Left renal cortex interstitium (tissue), 4 donors: ENCODE measurements around the gene PURB. TPM values are rescaled to one million over a fixed set of nuclear protein-coding genes. Genes with fewer than 3 reads are reported as not detected.
"Not testable (repeated sequence)": the region's sequence is repeated elsewhere in the genome, so short reads cannot be mapped to it uniquely, and the experiment has no call there.

Experiments
- DNase-seq, 4 donors: peaks; one replicate each; pipeline ENCODE4 v3.0.0-alpha.2; 2013; ENCODE audit warnings: low read depth in 4 of 4, low spot score in 2 of 4, missing footprints in 1 of 4
- polyA plus RNA-seq, 4 donors: library from polyadenylated mRNA; unstranded; fragments of 120-200 nt; gene quantifications; one replicate each; pipeline ENCODE4 v1.2.1, GENCODE V29; 2013; ENCODE audit not compliant: insufficient read length in 4 of 4

The PURB gene
- polyA plus RNA-seq = 10 to 100 TPM; 28.3 to 39.0 (median 30.5) TPM

DNA sequence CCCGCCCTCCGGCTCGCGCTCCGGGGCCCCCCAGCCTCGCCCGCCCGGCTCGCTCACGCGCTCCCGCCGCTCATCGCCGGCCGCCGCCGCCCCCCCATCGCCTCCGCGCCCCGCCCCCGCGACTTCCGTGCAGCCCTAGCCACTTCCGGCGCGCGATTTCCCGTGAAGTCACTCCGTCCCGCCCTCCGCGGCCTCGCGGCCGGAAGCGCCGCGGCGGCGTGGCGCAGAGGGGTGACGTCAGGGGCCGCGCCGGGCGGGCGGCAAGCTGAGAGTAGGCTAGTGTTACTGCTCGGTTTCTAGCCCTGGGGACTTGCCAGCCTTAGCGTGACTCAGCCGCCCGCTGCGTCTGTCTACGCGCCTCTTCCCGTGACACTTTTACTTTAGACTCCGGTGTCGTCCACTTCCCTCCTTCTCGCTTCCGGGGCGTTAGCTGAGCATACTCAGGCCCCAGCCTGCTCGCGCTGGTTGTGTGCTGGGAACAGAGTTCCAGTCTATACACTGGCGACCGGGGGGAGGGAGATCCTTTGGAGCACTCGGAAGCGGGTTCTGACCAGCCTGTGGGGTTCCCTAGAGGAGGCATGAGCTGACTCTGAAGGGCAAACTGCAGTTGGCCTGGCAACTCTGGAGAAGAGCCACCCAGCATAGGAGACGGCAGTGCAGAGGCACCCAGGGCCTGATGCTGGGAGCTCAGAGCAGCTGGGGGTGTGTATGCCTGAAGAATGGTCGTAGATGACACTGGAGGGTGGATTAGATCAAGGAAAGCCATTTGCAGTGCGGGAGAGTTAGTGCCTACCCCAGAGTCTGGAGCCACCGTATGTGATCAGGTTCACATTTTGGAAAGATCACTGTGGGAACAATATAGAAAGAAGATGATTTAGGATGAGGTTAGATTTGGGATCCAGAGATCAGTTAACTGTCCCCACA, at the start of gene PURB:
TSS of gene PURB (minus strand) at position 137 of the 924 bp plus-strand sequence. CDS start 182 bp downstream, outside the sequence.
- DNase-seq = peak; percentile 75 to 89 (median 85)

DNA sequence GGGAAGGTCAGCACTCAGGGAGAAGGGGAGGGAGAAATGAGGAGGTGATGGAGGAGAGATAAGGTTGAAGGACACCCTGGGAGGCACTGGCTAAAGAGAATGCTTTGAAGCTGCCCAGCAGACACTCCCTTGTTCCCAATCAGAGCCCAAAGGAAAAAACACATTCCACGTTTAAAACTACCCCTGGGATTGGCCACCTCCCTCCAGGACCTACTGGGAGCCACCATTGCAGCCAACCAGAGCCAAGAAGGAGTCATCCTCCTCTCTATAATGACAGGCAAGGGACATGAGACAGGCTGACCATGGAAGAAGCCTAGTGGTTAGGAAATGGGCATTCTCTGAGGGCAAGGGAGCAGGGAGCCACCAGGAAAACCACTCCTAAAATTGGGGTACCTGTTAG, 49.7 kb upstream of the PURB start:
- no peak for DNase-seq

DNA sequence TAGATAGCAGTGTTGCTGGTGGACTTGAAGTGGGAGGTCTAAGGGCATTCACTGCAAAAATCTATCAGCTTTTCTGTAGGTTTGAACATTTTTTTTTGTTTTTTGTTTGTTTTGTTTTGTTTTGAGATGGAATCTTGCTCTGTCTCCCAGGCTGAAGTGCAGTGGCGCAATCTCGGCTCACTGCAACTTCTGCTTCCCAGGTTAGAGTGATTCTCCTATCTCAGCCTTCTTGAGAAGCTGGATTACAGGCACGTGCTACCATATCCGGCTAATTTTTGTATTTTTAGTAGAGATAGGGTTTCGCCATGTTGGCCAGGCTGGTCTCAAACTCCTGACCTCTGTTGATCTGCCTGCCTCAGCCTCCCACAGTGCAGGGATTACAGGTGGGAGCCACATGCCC, 49.2 kb upstream of the PURB start:
- not testable (repeated sequence) for DNase-seq

DNA sequence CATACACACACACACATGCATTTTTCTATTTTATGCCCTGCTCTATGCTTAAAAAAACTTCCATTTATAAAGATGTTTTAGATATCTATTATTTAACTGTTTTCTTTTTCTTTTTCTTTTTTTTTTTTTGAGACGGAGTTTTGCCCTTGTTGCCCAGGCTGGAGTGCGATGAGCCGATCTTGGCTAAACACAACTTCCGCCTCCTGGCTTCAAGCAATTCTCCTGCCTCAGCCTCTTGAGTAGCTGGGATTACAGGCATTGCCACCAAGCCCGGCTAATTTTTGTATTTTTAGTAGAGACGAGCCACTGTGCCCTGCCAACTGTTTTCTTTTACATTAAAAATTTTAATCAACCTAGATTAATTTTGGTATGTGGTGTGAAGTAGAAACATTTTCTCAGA, 45.6 kb upstream of the PURB start:
- DNase-seq = no peak

DNA sequence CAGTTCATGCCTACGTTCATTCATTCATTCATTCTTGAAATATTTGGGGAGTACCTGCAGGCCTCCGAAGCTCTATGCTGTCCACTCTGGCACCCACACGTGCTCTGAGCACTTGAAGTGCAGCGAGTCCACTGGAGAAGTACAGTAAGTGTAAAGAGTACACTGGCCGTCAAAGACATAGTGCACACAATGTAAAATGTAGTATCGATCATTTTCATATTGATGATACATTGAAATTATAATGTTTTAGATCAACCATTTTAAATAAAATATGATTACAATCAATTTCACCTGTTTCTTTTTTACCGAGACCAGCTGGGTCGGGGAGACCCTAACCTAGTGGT, 37.0 kb upstream of the PURB start:
- no peak for DNase-seq

DNA sequence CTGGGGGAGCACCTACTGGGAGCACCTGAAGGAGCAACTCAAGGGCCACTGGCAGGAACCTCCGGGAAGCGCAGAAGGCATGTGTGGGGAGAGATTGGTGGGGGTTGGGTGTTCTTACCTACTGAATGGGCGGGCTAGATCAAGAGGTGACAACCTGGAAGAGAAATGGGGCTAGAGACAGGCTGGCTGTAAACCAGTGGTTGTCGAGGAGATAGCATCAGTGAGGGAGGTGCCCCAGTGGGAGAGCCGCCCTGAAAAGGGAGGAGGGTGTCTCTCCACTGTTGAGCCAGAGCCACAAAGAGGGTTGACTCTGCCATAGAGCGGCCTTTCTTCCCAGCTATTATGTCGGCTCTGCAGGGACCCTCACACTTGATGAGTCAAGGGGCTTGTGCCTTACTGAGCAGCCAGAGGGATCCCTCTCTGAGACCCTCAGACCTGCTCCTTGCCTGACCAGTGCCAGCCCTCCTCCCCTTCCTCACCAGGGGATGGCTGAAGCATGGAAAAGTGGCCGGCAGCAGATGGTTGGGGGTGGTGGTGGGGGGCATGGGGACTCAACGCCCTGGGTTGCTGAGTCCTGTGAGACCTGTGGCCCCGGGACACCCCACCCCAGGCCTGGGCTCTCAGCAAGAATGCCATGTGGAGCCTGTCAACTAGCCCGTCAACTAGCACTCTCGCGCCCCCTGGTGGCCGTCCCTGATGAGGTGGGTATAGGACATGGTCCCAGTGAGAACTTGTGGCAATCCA, 36.4 kb upstream of the PURB start:
- DNase-seq = peak in 2 of 4 donors; percentile 18 to 39

DNA sequence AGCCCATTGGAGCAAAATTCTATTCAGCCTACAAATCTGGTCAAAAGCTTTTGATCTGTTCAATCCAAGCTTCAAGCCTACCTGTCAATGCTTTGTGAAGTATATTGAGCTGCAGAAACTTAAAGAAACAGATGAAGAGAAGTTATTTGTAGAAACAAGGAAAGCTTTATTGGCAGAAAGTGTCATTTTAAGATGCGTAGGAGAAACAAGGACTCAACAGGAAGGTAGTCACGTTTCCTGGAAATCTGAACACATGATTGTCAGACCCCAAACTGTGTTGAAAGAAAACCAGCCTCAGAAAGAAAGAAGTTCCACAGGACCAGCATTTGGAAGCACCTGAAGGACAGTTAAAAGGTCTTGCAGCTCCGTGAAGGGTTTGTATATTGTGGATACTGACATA, 34.8 kb upstream of the PURB start:
- no peak for DNase-seq

DNA sequence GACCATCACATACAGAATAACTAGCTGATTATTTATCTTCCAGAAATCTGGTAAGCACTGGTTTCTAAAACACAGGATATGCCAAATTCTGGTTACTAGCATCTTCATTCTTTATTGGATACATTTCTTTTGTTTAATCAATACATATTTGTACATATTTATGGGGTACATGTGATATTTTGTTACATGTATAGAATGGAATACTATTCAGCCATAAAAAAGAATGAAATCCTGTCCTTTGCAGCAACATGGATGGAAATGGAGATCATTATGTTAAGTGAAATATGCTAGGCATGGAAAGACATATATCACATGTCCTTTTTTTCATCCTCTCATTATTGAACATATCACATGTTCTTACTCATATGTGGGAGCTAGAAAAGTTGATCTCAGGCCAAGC, 32.7 kb upstream of the PURB start:
- DNase-seq = no peak

DNA sequence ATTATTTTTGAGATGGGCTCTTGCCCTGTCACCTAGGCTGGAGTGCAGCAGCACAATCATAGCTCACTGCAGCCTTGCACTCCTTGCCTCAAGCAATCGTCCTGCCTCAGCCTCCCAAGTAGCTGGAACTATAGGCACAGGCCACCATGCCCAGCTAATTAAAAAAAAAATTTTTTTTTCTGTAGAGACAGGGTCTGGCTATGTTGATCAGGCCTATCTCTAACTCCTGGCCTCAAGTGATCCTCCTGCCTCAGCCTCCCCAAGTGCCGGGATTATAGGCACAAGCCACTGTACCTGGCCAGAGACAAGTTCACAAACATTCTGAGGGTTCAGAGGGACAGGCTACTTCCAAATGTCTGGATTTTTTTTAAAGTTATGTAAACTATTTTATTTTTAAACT, 32.1 kb upstream of the PURB start:
- no peak for DNase-seq

DNA sequence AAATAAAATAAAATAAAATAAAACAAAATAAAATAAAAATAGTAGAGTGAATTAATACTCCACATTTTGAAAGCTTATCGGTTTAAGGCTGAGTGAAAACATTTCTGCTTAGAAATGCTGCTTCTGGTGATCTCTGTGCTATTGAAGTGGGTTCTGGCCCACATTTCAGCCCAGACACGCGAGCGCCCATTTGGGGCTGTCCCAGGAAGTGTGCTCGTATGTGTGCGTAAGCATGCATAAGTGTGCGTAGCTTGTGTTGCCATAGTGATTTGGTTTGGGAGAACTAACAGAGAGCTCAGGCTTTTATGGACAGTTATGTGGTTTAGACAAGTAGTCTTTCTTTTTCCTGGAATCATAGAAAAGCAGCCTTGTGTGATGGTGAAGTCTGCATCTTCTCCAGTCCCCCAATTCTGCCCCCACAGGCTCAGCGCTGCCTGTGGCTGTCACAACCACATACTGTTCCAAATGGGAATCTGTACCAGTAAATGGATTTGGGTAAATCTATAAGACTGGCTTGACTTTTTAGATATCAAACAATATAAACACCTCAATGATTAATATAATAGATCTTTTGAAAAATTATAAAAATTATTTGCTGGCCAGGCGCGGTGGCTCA, 29.8 kb upstream of the PURB start:
- no peak for DNase-seq

DNA sequence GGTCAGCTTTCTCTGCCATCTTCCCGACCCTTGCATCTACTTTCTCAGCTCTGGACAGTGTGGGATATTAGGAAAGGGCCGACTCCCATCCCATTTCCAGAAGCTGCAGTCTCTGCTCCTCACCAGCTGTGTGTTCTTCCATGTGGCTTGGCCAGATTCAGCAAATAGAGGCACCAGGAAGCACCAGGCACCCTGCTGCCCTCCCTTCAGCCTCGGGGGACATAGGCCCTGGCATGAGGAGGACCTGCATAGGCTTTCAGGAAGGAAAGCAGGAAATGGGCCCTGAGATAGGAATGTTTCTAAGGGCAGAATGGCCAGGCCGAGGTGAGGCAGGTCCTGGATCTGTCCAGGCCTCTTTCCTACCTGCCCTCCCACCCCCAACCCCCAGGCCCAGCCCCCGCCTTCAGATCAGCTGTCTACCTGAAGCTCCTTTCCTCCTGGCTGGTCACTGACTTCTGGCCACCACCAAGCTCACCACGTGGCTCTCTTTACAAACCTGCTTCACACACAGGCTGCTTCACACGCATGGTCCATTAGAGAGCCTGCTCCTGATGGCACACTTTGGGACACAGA, 27.5 kb upstream of the PURB start:
- DNase-seq = peak in 1 of 4 donors; percentile 19

DNA sequence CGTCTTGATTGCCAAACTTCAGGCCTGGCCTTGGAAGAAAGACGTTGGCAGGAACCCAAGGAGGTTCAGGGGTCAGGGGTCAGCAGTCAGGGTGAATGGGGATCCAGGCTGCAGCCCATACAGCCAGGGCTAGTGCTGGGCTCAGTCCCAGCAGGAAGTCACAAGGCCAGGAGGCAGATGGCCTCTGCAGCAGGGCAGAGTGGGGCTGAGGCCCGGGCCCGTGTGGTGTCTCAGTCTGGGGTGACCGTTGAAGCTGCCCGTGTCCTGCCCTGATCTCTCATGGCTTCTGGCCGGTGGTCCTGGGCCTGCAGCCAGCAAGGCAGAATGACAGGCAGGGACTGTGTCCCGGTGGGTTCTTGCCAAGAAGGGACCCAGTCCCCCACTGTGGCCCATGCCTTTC, 26.6 kb upstream of the PURB start:
- DNase-seq = no peak

DNA sequence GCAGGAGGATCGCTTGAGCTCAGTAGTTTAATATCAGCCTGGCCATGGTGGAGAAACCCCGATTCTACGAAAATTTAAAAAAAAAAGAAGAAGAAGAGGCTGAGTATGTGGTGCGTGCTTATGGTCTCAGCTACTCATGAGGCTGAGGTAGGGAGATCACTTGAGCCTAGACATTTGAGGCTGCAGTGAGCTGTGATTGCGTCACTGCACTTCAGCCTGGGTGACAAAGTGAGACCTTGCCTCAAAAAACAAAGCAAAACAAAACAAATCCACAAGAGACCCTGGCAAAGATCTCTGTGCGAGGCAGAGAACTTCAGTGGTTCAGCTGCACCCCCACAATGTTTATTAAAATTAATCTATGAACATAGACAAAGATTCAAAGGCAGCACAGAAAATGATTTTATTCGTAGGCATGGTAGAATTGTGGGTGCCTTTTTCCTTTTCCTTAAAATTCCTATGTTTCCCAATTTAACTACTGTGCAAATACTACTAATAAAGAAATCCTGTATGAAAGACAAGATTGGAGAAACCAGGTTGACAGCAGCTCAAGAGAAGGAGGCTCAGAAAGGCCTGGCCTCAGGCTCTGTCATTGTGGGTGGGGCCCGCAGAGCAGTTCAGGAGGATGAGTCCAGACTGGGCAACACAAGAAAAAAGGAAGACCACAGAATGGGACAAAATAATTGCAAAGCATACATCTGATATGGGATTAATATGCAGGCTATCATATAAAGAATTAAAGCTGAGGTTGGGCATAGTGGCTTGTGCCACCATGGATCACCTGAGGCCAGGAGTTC, 24.5 kb upstream of the PURB start:
- no peak for DNase-seq

DNA sequence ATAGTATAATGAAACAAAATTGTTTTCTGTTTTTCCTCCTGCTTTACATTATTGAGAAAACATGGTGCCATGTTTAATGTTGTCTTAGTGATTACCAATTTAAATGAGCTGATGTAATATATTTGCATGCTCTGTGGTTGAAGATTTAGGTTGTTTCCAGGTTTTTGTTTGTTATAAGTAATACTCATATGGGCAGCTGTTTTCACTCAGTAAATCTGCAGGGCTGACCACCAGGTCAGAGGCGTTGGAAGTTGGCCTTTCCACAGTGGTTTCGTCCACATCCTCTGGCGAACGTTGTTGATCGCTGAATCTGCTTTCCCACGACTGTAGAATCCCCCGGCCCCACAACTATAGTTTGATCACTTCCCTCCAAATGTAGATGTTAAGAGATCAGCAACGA, 21.6 kb upstream of the PURB start:
- no peak for DNase-seq

DNA sequence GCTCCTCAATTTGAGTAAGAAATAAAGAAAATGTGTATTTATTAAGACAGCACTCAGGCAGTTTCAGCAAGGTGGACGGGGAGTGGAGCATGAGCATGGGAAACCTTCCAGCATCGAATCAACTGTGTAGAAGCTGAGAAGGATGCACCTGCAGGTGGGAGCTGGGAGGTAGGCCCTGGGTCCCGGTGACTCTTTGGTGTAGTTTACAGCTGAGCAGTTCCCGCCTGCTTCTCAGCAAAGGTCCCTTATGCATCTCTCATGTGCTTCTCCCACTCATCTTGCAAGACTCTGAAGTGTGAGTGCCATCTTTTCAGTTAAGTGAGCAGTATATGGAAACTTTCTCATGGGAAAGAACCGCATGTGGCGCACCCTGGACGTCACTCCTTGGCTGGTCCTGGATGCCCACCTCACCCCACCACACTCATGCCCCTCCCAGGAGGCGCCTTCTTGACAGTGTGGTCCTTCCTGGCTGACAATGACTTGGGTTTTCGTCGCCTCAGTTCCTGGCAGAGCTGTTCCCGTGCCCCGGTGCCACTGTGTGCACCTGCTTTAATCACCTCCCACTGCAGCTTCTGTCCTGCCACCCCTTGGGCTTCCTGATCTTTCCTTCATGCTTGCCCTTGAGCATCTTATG, 19.8 kb upstream of the PURB start:
- no peak for DNase-seq

DNA sequence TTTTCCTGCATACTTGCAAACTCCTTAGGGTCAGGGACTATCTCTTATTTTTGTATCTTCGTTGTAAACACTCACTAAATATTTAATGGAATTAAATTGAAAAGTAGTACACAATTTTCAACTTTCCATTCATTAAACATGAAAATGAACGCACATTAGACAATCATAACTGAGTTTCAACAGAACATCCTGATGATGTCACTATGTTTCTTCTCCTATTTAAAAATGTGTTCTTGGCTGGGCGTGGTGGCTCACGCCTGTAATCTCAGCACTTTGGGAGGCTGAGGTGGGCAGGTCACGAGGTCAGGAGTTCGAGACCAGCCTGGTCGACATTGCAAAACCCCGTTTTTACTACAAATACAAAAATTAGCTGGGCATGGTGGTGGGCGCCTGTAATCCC, 14.1 kb upstream of the PURB start:
- DNase-seq = no peak

DNA sequence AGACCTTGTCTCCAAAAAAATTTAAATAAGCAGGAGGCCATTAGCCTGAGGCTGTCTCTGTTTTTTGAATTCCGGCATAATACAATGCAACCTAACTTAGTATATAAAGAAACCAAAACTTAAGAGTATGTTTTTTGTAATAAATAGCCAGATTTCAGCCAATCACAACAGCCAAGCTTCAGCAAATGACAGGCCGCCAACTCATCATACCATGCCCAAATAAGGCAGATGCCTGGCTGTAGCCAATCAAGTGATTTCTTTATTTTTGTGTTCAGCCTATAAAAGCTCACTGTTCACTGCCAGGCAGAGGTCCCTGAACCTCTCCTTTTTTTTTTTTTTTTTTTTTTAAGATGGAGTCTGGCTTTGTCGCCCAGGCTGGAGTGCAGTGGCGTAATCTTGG, 12.7 kb upstream of the PURB start:
- DNase-seq = no peak

DNA sequence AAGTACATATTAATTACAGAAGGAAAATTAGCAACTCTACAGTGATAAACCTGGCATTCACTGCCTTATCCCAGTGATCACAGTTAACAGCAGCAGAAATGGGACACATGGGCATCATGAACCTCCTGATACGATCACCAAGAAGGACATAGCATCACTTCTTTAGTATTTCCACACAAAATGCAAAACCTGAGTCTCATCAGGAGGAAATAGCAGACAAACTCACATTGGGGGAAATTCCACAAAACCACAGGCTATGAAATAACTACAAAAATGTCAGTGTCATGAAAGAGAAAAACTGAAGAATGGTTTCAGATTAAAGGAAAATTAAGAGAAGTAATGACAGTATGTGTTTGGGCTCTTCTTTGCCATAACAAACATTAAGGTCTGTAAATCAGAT, 12.0 kb upstream of the PURB start:
- DNase-seq = no peak

DNA sequence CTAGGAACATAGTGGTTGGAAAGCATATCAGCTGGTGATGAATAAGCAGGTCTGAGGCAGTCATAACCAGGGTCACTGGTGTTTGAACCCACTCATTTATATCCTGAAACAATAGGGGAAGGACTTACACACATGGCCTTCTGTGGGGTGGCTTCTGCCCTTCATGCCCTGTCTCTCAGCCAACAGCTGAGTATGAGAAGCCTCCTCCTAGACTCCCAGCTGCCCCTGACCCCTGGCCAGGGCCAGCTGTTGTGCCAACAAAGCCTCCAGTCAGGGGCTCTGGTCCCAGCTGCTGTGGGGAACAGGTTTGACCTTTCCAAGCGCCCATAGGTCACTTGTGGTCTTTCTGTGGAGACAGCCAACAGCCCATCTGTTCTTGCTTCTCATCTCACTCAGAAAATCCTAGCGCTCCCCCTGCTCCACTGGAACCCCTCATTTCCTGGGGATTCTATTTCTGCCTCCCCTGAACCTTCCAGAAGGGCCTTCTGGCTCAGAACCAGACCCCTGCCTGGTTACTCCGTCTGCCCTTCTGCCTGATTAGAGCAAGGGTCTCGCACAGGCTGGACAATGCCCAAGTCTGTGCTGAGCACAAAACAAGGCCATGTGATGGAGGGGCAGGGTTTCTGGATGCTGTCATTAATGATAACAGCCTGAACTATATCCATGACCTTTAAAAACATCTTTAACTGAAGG, 9.7 kb upstream of the PURB start:
- no peak for DNase-seq
